Mesenchymal stem cell (in vitro differentiated cells and primary cell): ENCODE data around the gene SORCS1.

Experiments used
- DNase-seq: peaks from one replicate; pipeline ENCODE4 v3.0.0-alpha.2; 2013
- H2AFZ ChIP-seq: one replicate; pipeline ENCODE4 v1.6.1; 2013; ENCODE audit warnings: low read depth, mild to moderate bottlenecking, control low read depth, inconsistent platforms, low read length, moderate library complexity
- H2AK5ac ChIP-seq: 2 replicates; pipeline ENCODE4 v1.6.1; 2013; ENCODE audit warnings: low read length, moderate library complexity, mild to moderate bottlenecking, inconsistent platforms; ENCODE audit not compliant: severe bottlenecking
- H2BK120ac ChIP-seq: one replicate; pipeline ENCODE4 v1.6.1; 2013; ENCODE audit warnings: low read depth, mild to moderate bottlenecking, inconsistent platforms, low read length, moderate library complexity
- H2BK12ac ChIP-seq, 2 experiments: one replicate each; pipeline ENCODE4 v1.6.1; 2013; ENCODE audit warnings: inconsistent platforms in 2 of 2, low read length in 2 of 2, mild to moderate bottlenecking in 2 of 2, moderate library complexity in 2 of 2, control low read depth in 1 of 2
- H2BK15ac ChIP-seq: one replicate; pipeline ENCODE4 v1.6.1; 2013; ENCODE audit warnings: mild to moderate bottlenecking, low read depth, inconsistent platforms; ENCODE audit not compliant: poor library complexity, severe bottlenecking
- H2BK5ac ChIP-seq: 2 replicates; pipeline ENCODE4 v1.6.1; 2013; ENCODE audit warnings: low read depth, mild to moderate bottlenecking, low read length, control low read depth, inconsistent platforms; ENCODE audit not compliant: poor library complexity, severe bottlenecking
- H3K14ac ChIP-seq, 2 experiments: one replicate each; pipeline ENCODE4 v1.6.1; 2013; ENCODE audit warnings: inconsistent platforms in 2 of 2, low read length in 2 of 2, control low read depth in 1 of 2, mild to moderate bottlenecking in 1 of 2, moderate library complexity in 1 of 2
- H3K18ac ChIP-seq, 2 experiments: one replicate each; pipeline ENCODE4 v1.6.1; 2013; ENCODE audit warnings: inconsistent platforms in 2 of 2, low read length in 2 of 2, control low read depth in 1 of 2, low read depth in 1 of 2, mild to moderate bottlenecking in 1 of 2
- H3K23ac ChIP-seq, 2 experiments: one replicate each; pipeline ENCODE4 v1.6.1; 2013; ENCODE audit warnings: inconsistent platforms in 2 of 2, low read length in 2 of 2, mild to moderate bottlenecking in 2 of 2, moderate library complexity in 2 of 2, control low read depth in 1 of 2
- H3K27ac ChIP-seq: 2 replicates; pipeline ENCODE4 v1.5.1; 2013; ENCODE audit warnings: mild to moderate bottlenecking, moderate library complexity, low read length, control low read depth, inconsistent platforms; ENCODE audit not compliant: poor library complexity, severe bottlenecking
- H3K27me3 ChIP-seq, 2 experiments: 2 replicates each; pipeline versions ENCODE4 v1.6.1 to v1.7.0; 2013; ENCODE audit warnings: low read length in 2 of 2, mild to moderate bottlenecking in 2 of 2, moderate library complexity in 2 of 2, control low read depth in 1 of 2, inconsistent platforms in 1 of 2; ENCODE audit not compliant: control insufficient read depth in 1 of 2, insufficient read depth in 1 of 2
- H3K36me3 ChIP-seq, 2 experiments: 2 replicates each; pipeline versions ENCODE4 v1.6.1 to v1.7.0; 2013; ENCODE audit warnings: low read length in 2 of 2, control low read depth in 1 of 2, inconsistent platforms in 1 of 2, low read depth in 1 of 2, mild to moderate bottlenecking in 1 of 2; ENCODE audit not compliant: insufficient read depth in 2 of 2, control insufficient read depth in 1 of 2
- H3K4ac ChIP-seq, 2 experiments: one replicate each; pipeline ENCODE4 v1.6.1; 2013; ENCODE audit warnings: inconsistent platforms in 2 of 2, low read length in 2 of 2, mild to moderate bottlenecking in 2 of 2, moderate library complexity in 2 of 2, control low read depth in 1 of 2, low read depth in 1 of 2
- H3K4me1 ChIP-seq: 2 replicates; pipeline ENCODE4 v1.6.1; 2013; ENCODE audit warnings: low read depth, low read length, control low read depth; ENCODE audit not compliant: control insufficient read depth, insufficient read depth
- H3K4me2 ChIP-seq: 2 replicates; pipeline ENCODE4 v1.6.1; 2013; ENCODE audit warnings: low read length, mild to moderate bottlenecking, inconsistent platforms; ENCODE audit not compliant: poor library complexity, severe bottlenecking
- H3K4me3 ChIP-seq, 2 experiments: 2 replicates each; pipeline versions ENCODE4 v1.5.1 to v1.7.0; 2013; ENCODE audit warnings: low read length in 2 of 2, mild to moderate bottlenecking in 2 of 2, control low read depth in 1 of 2, low read depth in 1 of 2; ENCODE audit not compliant: insufficient read depth in 1 of 2
- H3K79me1 ChIP-seq: replicated peaks from 2 replicates; pipeline ENCODE4 v1.6.1; 2013; ENCODE audit warnings: mild to moderate bottlenecking, control low read depth, low read length, inconsistent platforms; ENCODE audit not compliant: poor library complexity, severe bottlenecking
- H3K9ac ChIP-seq: 2 replicates; pipeline ENCODE4 v1.7.0; 2013; ENCODE audit warnings: mild to moderate bottlenecking, low read length, moderate library complexity
- H3K9me3 ChIP-seq: 2 replicates; pipeline ENCODE4 v1.7.0; 2013; ENCODE audit warnings: mild to moderate bottlenecking, low read length; ENCODE audit not compliant: control insufficient read depth
- H4K8ac ChIP-seq: one replicate; pipeline ENCODE4 v1.6.1; 2013; ENCODE audit warnings: inconsistent platforms, mild to moderate bottlenecking, low read length, moderate library complexity
- H4K91ac ChIP-seq: one replicate; pipeline ENCODE4 v1.6.1; 2013; ENCODE audit warnings: mild to moderate bottlenecking, low read length, inconsistent platforms
- WGBS: methylation state at CpG from one replicate; pipeline ENCODE4 v1.1.7; 2013; ENCODE audit warnings: mixed read lengths; 5-methylcytosine and 5-hydroxymethylcytosine counted together

The SORCS1 gene

GRCh38 chr10:106955133-106955532, 209.4 kb downstream of the SORCS1 start:
- no peak for DNase-seq
- no peak overlapping the region for H3K27ac ChIP-seq
- no peaks in the 10 kb centered on the region for H3K36me3 ChIP-seq
- H2BK15ac ChIP-seq: no peak overlapping the region
- no peak overlapping the region for H3K23ac ChIP-seq
- H3K18ac ChIP-seq: no peak overlapping the region
- H3K4me2 ChIP-seq: no peak overlapping the region
- no peak overlapping the region for H2BK12ac ChIP-seq
- no peaks in the 10 kb centered on the region for H3K27me3 ChIP-seq
- no peak overlapping the region for H3K9ac ChIP-seq
- no peaks in the 10 kb centered on the region for H3K79me1 ChIP-seq
- no peak overlapping the region for H2BK120ac ChIP-seq
- no peak overlapping the region for H4K8ac ChIP-seq
- H3K9me3 ChIP-seq: no peaks in the 10 kb centered on the region
- H3K14ac ChIP-seq: no peak overlapping the region
- H3K4me3 ChIP-seq: no peak overlapping the region
- no peak overlapping the region for H3K4ac ChIP-seq
- no peaks in the 10 kb centered on the region for H3K4me1 ChIP-seq
- 82% methylated on average over 9 of the region's 9 CpGs for WGBS
- H2BK5ac ChIP-seq: no peak overlapping the region
- H2AFZ ChIP-seq: no peak overlapping the region
- H2AK5ac ChIP-seq: no peak overlapping the region
- H4K91ac ChIP-seq: no peak overlapping the region

- Histone ChIP-seq H3K36me3 (no peaks in the 10 kb centered on the region), H3K4me2 (no peak overlapping the region), H2BK120ac (no peak overlapping the region), H3K9me3 (no peaks in the 10 kb centered on the region), H3K14ac (no peak overlapping the region), H2AFZ (no peak overlapping the region), H3K23ac (no peak overlapping the region), H3K18ac (no peak overlapping the region), H3K27ac (no peak overlapping the region), H3K27me3 (no peaks in the 10 kb centered on the region), H3K4me1 (no peaks in the 10 kb centered on the region), H3K4ac (no peak overlapping the region), H4K91ac (no peak overlapping the region), H3K9ac (no peak overlapping the region), H3K79me1 (no peaks in the 10 kb centered on the region), H4K8ac (no peak overlapping the region), H2BK5ac (no peak overlapping the region), H2AK5ac (no peak overlapping the region), H2BK12ac (no peak overlapping the region), H2BK15ac (no peak overlapping the region), H3K4me3 (no peak overlapping the region)
- WGBS: no CpG with 5 or more reads among the region's 1 CpG
- no peak for DNase-seq
These were observed 212.5 kb downstream of the SORCS1 start for GRCh38 chr10:106952033-106952432.

GRCh38 chr10:106949680-106950478, 214.6 kb downstream of the SORCS1 start:
- H3K23ac ChIP-seq: no peak overlapping the region
- H3K9ac ChIP-seq: no peak overlapping the region
- H2BK15ac ChIP-seq: no peak overlapping the region
- no peaks in the 10 kb centered on the region for H3K27me3 ChIP-seq
- H4K8ac ChIP-seq: no peak overlapping the region
- H3K4me1 ChIP-seq: no peaks in the 10 kb centered on the region
- no peaks in the 10 kb centered on the region for H3K9me3 ChIP-seq
- DNase-seq: no peak
- H3K4me3 ChIP-seq: no peak overlapping the region
- H3K27ac ChIP-seq: no peak overlapping the region
- no peak overlapping the region for H2BK120ac ChIP-seq
- H3K14ac ChIP-seq: no peak overlapping the region
- H3K79me1 ChIP-seq: no peaks in the 10 kb centered on the region
- no peak overlapping the region for H2AK5ac ChIP-seq
- no peak overlapping the region for H4K91ac ChIP-seq
- no peak overlapping the region for H2AFZ ChIP-seq
- no peak overlapping the region for H2BK5ac ChIP-seq
- no peaks in the 10 kb centered on the region for H3K36me3 ChIP-seq
- no peak overlapping the region for H3K4me2 ChIP-seq
- H2BK12ac ChIP-seq: no peak overlapping the region
- WGBS: 64% methylated on average over 5 of the region's 5 CpGs
- no peak overlapping the region for H3K18ac ChIP-seq
- H3K4ac ChIP-seq: no peak overlapping the region

- no peak overlapping the region for H3K4me3 ChIP-seq
- no peak overlapping the region for H2BK120ac ChIP-seq
- H3K4ac ChIP-seq: no peak overlapping the region
- DNase-seq: no peak
- no peak overlapping the region for H2BK15ac ChIP-seq
- no peak overlapping the region for H3K27ac ChIP-seq
- no peak overlapping the region for H2BK5ac ChIP-seq
- H3K36me3 ChIP-seq: no peaks in the 10 kb centered on the region
- H3K27me3 ChIP-seq: no peaks in the 10 kb centered on the region
- no peak overlapping the region for H2AK5ac ChIP-seq
- no peak overlapping the region for H3K14ac ChIP-seq
- H4K91ac ChIP-seq: no peak overlapping the region
- H3K4me1 ChIP-seq: no peaks in the 10 kb centered on the region
- H3K9me3 ChIP-seq: no peaks in the 10 kb centered on the region
- H3K9ac ChIP-seq: no peak overlapping the region
- no peak overlapping the region for H3K18ac ChIP-seq
- H3K23ac ChIP-seq: no peak overlapping the region
- H3K4me2 ChIP-seq: no peak overlapping the region
- H2BK12ac ChIP-seq: no peak overlapping the region
- H4K8ac ChIP-seq: no peak overlapping the region
- no peak overlapping the region for H2AFZ ChIP-seq
- no peaks in the 10 kb centered on the region for H3K79me1 ChIP-seq
- WGBS: no CpG with 5 or more reads among the region's 3 CpGs
These were observed 216.9 kb downstream of the SORCS1 start for GRCh38 chr10:106947643-106948042.
